SK-N-SH (cell line): Measurements from ENCODE around the gene MDH2. TPM values are rescaled to one million over a fixed set of nuclear protein-coding genes. Genes with fewer than 3 reads are reported as not detected.

Experiments
- CTCF ChIA-PET: fragments of 300-600, 350-600 bp; formaldehyde crosslinking; extraction: SDS; loops from one replicate; lab custom pipeline; 2021; lab: Yijun Ruan, JAX
- POLR2A ChIA-PET: fragments of 350-600 bp; sonication (Branson Sonifier 250); formaldehyde crosslinking; extraction: SDS; loops from one replicate; lab custom pipeline; 2020; ENCODE audit warnings: antibody characterized with exemption, inconsistent platforms; lab: Yijun Ruan, JAX
- DNase-seq: peaks from one replicate; pipeline ENCODE4 v3.0.0; 2012
- H2AFZ ChIP-seq: fragments of 200-600 bp; sonication (generic); 2 replicates; pipeline ENCODE4 v1.8.1; 2016; ENCODE audit warnings: antibody characterized with exemption, mild to moderate bottlenecking, low read depth
- H3F3A ChIP-seq: fragments of 200-600 bp; sonication (generic); replicated peaks from 2 replicates; pipeline ENCODE3; 2016; ENCODE audit warnings: antibody characterized with exemption, mild to moderate bottlenecking; ENCODE audit not compliant: insufficient read depth
- H3K27ac ChIP-seq, 2 experiments: fragments of 200-500 bp in 1 of 2; fragments of 200-600 bp in 1 of 2; sonication (Bioruptor generic) in 1 of 2; sonication (generic), shearing (Covaris generic) in 1 of 2; 2 replicates each; pipeline versions ENCODE4 v1.5.1 to v1.6.1; 2014 to 2016; ENCODE audit warnings: low read depth in 2 of 2, inconsistent platforms in 1 of 2, low read length in 1 of 2, mild to moderate bottlenecking in 1 of 2, mixed read lengths in 1 of 2
- H3K27me3 ChIP-seq: fragments of 200-600 bp; sonication (generic), shearing (Covaris generic); 2 replicates; pipeline ENCODE4 v1.6.1; 2016; ENCODE audit warnings: mixed run types; ENCODE audit not compliant: insufficient read depth
- H3K36me3 ChIP-seq, 2 experiments: fragments of 200-500 bp in 1 of 2; fragments of 200-600 bp in 1 of 2; sonication (Bioruptor generic) in 1 of 2; sonication (generic) in 1 of 2; replicated peaks in 1 of 2; 2 replicates each; pipeline versions ENCODE3 to v1.5.1; 2014 to 2016; ENCODE audit warnings: low read length in 1 of 2, mild to moderate bottlenecking in 1 of 2; ENCODE audit not compliant: insufficient read depth in 2 of 2, control insufficient read depth in 1 of 2
- H3K4me1 ChIP-seq, 2 experiments: fragments of 200-500 bp in 1 of 2; fragments of 200-600 bp in 1 of 2; sonication (Bioruptor generic) in 1 of 2; sonication (generic), shearing (Covaris generic) in 1 of 2; 2 replicates each; pipeline versions ENCODE4 v1.5.1 to v1.6.1; 2014 to 2016; ENCODE audit warnings: low read depth in 1 of 2, low read length in 1 of 2, mixed run types in 1 of 2; ENCODE audit not compliant: insufficient read depth in 2 of 2, control insufficient read depth in 1 of 2
- H3K4me2 ChIP-seq: fragments of 200-600 bp; sonication (generic), shearing (Covaris generic); 2 replicates; pipeline ENCODE4 v1.6.1; 2017; ENCODE audit warnings: mixed run types
- H3K4me3 ChIP-seq, 2 experiments: fragments of 200-500 bp in 1 of 2; fragments of 200-600 bp in 1 of 2; sonication (Bioruptor generic) in 1 of 2; sonication (generic), shearing (Covaris generic) in 1 of 2; 2 replicates each; pipeline versions ENCODE4 v1.5.1 to v1.8.1; 2014 to 2016; ENCODE audit warnings: low read depth in 2 of 2, inconsistent platforms in 1 of 2, low read length in 1 of 2, mild to moderate bottlenecking in 1 of 2, mixed read lengths in 1 of 2, moderate library complexity in 1 of 2
- H3K79me2 ChIP-seq: fragments of 200-600 bp; sonication (generic); 2 replicates; pipeline ENCODE4 v1.8.1; 2017; ENCODE audit warnings: mild to moderate bottlenecking; ENCODE audit not compliant: insufficient read depth
- H3K9ac ChIP-seq: fragments of 200-600 bp; sonication (generic); 2 replicates; pipeline ENCODE4 v1.6.1; 2017; ENCODE audit warnings: mixed run types
- H3K9me2 ChIP-seq: fragments of 200-600 bp; sonication (generic); 2 replicates; pipeline ENCODE4 v1.6.1; 2017; ENCODE audit warnings: mixed run types
- H3K9me3 ChIP-seq: fragments of 200-600 bp; sonication (generic); 2 replicates; pipeline ENCODE4 v1.6.1; 2017; ENCODE audit warnings: mixed run types, mild to moderate bottlenecking, moderate library complexity
- H4K20me1 ChIP-seq: fragments of 200-600 bp; sonication (generic); 2 replicates; pipeline ENCODE4 v1.6.1; 2017; ENCODE audit warnings: mild to moderate bottlenecking, mixed run types; ENCODE audit not compliant: insufficient read depth
- CTCF ChIP-seq: fragments of 200-600 bp; sonication (generic); IDR thresholded peaks from 2 replicates; pipeline ENCODE4 v1.6.1; 2017; ENCODE audit warnings: antibody characterized with exemption, mild to moderate bottlenecking, moderate library complexity
- EZH2phosphoT487 ChIP-seq: fragments of 200-600 bp; sonication (generic); IDR thresholded peaks from 2 replicates; pipeline ENCODE4 v1.6.1; 2017; ENCODE audit warnings: low read depth, mixed run types, mild to moderate bottlenecking, antibody characterized with exemption, moderate library complexity, borderline replicate concordance
- FOXJ3 ChIP-seq: sonication (generic); formaldehyde crosslinking; IDR thresholded peaks from 2 replicates; pipeline ENCODE4 v1.5.1; 2020; ENCODE audit warnings: mild to moderate bottlenecking, missing genetic modification reagents
- FOXM1 ChIP-seq: IDR thresholded peaks from 2 replicates; pipeline ENCODE4 v1.4.0; 2012; ENCODE audit warnings: low read depth, mild to moderate bottlenecking
- GABPA ChIP-seq: IDR thresholded peaks from 2 replicates; pipeline ENCODE4 v1.4.0; 2012; ENCODE audit warnings: low read depth, mild to moderate bottlenecking
- JUND ChIP-seq: IDR thresholded peaks from 2 replicates; pipeline ENCODE4 v1.4.0; 2012
- MEF2A ChIP-seq: IDR thresholded peaks from 2 replicates; pipeline ENCODE4 v1.4.0; 2012; ENCODE audit warnings: low read depth, borderline replicate concordance
- MXI1 ChIP-seq: IDR thresholded peaks from 2 replicates; pipeline ENCODE4 v1.6.1; 2012; ENCODE audit warnings: mild to moderate bottlenecking, low read depth, low read length, improper control_type of control experiment
- NFIC ChIP-seq: IDR thresholded peaks from 2 replicates; pipeline ENCODE4 v1.4.0; 2012; ENCODE audit warnings: borderline replicate concordance
- RCOR1 ChIP-seq: fragments of 150-350 bp; IDR thresholded peaks from 2 replicates; pipeline ENCODE4 v1.6.1; 2017; ENCODE audit warnings: antibody characterized with exemption, low read length
- RFX5 ChIP-seq: IDR thresholded peaks from 2 replicates; pipeline ENCODE4 v1.6.1; 2012; ENCODE audit warnings: mild to moderate bottlenecking, improper control_type of control experiment, low read length
- TCF12 ChIP-seq: IDR thresholded peaks from 2 replicates; pipeline ENCODE4 v1.4.0; 2012
- USF1 ChIP-seq: IDR thresholded peaks from 2 replicates; pipeline ENCODE4 v1.4.0; 2012; ENCODE audit warnings: low read depth, borderline replicate concordance
- WGBS: methylation state at CpG from one replicate; pipeline ENCODE4 v1.1.6; 2017; ENCODE audit warnings: low lambda C conversion rate; 5-methylcytosine and 5-hydroxymethylcytosine counted together
- polyA plus RNA-seq, 3 experiments: library from polyadenylated mRNA; depleted of rRNA; stranded (reverse); fragments of >200 nt; gene quantifications; 2 replicates each; pipeline ENCODE4 v1.2.3, GENCODE V29; 2012
- TF ChIP-seq, protein P1 (sequence below): IDR thresholded peaks from 2 replicates; pipeline ENCODE4 v1.4.0; 2012; ENCODE audit warnings: low read depth, borderline replicate concordance
- TF ChIP-seq, protein P2 (sequence below): fragments of 150-350 bp; IDR thresholded peaks from 2 replicates; pipeline ENCODE4 v1.6.1; 2017; ENCODE audit warnings: antibody characterized with exemption, low read length, low read depth, borderline replicate concordance

The MDH2 gene
- polyA plus RNA-seq, 1 of the 3 experiments (the other 2 are of a cell fraction) = 301 TPM

DNA sequence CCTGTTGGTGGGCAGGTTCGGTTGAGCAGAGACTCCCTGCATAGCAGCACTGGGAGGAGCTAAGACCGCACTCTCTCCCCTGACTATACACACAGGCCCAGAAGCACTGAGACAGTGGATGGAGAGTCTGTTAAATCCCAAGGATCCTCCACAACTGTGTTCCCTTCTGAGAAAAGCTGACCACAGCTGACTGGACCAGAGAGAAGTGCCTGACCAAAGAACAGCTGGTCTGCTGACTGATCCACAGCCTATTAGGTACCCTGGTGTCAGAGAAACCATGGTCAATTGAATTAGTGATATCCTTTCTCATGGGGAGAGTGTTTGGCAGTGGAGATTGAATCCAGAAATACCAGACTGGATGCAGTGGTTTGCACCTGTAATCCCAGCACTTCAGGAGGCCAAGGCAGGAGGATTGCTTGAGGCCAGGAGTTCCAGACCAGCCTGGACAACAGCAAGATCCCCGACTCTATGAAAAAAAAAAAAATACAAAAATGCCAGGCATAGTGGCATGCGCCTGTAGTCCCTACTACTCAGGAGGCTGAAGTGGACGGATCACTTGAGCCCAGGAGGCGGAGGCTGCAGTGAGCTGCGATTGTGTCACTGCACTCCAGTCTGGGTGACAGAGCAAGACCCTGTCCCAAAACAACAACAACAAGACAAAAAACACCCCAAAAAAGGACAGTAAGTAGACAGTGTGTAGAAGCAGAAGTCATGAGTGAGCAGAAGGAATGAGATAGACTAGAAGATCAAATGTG, 25.7 kb upstream of the MDH2 start:
- WGBS = 86% methylated on average over 7 of the region's 7 CpGs
- CTCF ChIA-PET = interaction anchor here (1.0 to 13.3 kb wide), 5 partner anchors 10 to 241 kb away, joined by 4 to 305 read pairs (median 56); partner anchors contain the start of gene TMEM120A

More for the DNA sequence above, 25.7 kb upstream of the MDH2 start:
- Histone ChIP-seq H3K36me3 (peaks cover 15 to 41% of the 10 kb centered on the region in 2 experiments), H3K9ac (no peak overlapping the region), H3K27me3 (no peaks in the 10 kb centered on the region), H3F3A (no peaks in the 10 kb centered on the region)
- TF ChIP-seq FOXJ3 (CRISPR knock-in tag) (no peak), MEF2A (no peak), USF1 (no peak), EZH2phosphoT487 (no peak), FOXM1 (no peak), GABPA (no peak), TCF12 (no peak), RFX5 (no peak), JUND (no peak), NFIC (no peak), CTCF (no peak), RCOR1 (no peak), MXI1 (no peak)
- TF ChIP-seq, protein P1, sequence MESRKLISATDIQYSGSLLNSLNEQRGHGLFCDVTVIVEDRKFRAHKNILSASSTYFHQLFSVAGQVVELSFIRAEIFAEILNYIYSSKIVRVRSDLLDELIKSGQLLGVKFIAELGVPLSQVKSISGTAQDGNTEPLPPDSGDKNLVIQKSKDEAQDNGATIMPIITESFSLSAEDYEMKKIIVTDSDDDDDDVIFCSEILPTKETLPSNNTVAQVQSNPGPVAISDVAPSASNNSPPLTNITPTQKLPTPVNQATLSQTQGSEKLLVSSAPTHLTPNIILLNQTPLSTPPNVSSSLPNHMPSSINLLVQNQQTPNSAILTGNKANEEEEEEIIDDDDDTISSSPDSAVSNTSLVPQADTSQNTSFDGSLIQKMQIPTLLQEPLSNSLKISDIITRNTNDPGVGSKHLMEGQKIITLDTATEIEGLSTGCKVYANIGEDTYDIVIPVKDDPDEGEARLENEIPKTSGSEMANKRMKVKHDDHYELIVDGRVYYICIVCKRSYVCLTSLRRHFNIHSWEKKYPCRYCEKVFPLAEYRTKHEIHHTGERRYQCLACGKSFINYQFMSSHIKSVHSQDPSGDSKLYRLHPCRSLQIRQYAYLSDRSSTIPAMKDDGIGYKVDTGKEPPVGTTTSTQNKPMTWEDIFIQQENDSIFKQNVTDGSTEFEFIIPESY = no peak
- TF ChIP-seq, protein P2, sequence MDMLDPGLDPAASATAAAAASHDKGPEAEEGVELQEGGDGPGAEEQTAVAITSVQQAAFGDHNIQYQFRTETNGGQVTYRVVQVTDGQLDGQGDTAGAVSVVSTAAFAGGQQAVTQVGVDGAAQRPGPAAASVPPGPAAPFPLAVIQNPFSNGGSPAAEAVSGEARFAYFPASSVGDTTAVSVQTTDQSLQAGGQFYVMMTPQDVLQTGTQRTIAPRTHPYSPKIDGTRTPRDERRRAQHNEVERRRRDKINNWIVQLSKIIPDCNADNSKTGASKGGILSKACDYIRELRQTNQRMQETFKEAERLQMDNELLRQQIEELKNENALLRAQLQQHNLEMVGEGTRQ = no peak
- TF ChIP-seq, all 33 proteins: peak for 0
- no peaks in the 10 kb centered on the region for H3K9me3 ChIP-seq
- H4K20me1 ChIP-seq = no peaks in the 10 kb centered on the region
- no peak overlapping the region for H3K4me2 ChIP-seq
- H3K4me3 ChIP-seq = no peak overlapping the region
- no peaks in the 10 kb centered on the region for H3K9me2 ChIP-seq
- POLR2A ChIA-PET = no interaction called here
- no peaks in the 10 kb centered on the region; a peak in 1 of 4 replicates for H3K4me1 ChIP-seq
- no peak overlapping the region for H3K27ac ChIP-seq
- DNase-seq = no peak
- H3K79me2 ChIP-seq = no peaks in the 10 kb centered on the region
- no peak overlapping the region for H2AFZ ChIP-seq
